ENCODE measurements around the gene PDGFD. TPM values are rescaled to one million over a fixed set of nuclear protein-coding genes. Genes with fewer than 3 reads are reported as not detected.

Gene PDGFD
- total and polyA plus RNA-seq, 2 experiments from 2014 or later: 1.9 to 4.5 TPM

DNA sequence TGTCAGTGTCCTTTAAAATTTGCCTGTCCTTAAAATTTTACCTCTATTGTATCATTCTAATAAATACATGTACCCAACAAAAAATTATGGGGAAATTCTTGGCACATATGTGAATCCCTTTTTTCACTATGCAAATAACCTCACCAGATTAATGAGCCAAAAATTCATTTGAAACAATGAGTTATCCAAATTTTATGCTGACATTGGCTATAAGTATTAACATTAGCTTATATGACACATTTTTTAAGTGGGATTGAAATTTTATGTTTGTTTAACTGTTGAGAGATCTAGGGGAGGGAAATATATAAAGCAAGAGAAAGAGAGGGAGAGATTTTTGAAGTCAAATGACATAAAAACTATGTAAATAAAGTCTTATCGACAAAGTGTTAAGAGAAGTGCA lies 11.8 kb upstream of the PDGFD start:
- Mint-ChIP-seq H3K9me3 (peaks cover 3% of the 10 kb centered on the region; the same call in 1 of the 3 replicates), H3K36me3 (ENCODE audit: low read depth) (no peaks in the 10 kb centered on the region), H3K4me1 (no peaks in the 10 kb centered on the region), H3K27ac (no peak overlapping the region), H3K4me3 (no peak overlapping the region), H3K27me3 (ENCODE audit: insufficient read depth, low read depth, poor library complexity) (no peaks in the 10 kb centered on the region)
- Histone ChIP-seq H3K4me2 (no peak overlapping the region), H4K20me1 (replicated peaks; ENCODE audit: insufficient read depth) (no peaks in the 10 kb centered on the region), H3K4me1 (ENCODE audit: insufficient read depth) (no peaks in the 10 kb centered on the region), H3K4me3 (no peak overlapping the region), H3K79me2 (replicated peaks; ENCODE audit: insufficient read depth) (no peaks in the 10 kb centered on the region), H3K27ac (ENCODE audit: low read depth) (no peak overlapping the region), H3K9me2 (ENCODE audit: insufficient read depth) (peaks cover 3% of the 10 kb centered on the region; the same call in 1 of the 2 replicates), H2AFZ (no peak overlapping the region), H3K36me3 (ENCODE audit: insufficient read depth) (no peaks in the 10 kb centered on the region), H3F3A (replicated peaks; ENCODE audit: low read depth) (no peaks in the 10 kb centered on the region), H3K27me3 (ENCODE audit: insufficient read depth) (no peaks in the 10 kb centered on the region)
- TF ChIP-seq, protein P1, sequence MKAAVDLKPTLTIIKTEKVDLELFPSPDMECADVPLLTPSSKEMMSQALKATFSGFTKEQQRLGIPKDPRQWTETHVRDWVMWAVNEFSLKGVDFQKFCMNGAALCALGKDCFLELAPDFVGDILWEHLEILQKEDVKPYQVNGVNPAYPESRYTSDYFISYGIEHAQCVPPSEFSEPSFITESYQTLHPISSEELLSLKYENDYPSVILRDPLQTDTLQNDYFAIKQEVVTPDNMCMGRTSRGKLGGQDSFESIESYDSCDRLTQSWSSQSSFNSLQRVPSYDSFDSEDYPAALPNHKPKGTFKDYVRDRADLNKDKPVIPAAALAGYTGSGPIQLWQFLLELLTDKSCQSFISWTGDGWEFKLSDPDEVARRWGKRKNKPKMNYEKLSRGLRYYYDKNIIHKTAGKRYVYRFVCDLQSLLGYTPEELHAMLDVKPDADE (IDR thresholded peaks at IDR 0.05): no peak
- TF ChIP-seq STAT1 (IDR thresholded peaks at IDR 0.05; ENCODE audit: unreplicated experiment) (no peak), EZH2phosphoT487 (IDR thresholded peaks at IDR 0.05; ENCODE audit: unreplicated experiment) (no peak), POLR2AphosphoS5 (IDR thresholded peaks at IDR 0.05; ENCODE audit: low read depth) (no peak), JUNB (IDR thresholded peaks at IDR 0.05; ENCODE audit: unreplicated experiment) (no peak), ZNF331 (CRISPR knock-in tag; IDR thresholded peaks at IDR 0.05; ENCODE audit: low read depth) (no peak), NANOG (IDR thresholded peaks at IDR 0.05; ENCODE audit: borderline replicate concordance) (no peak), EZH2 (IDR thresholded peaks at IDR 0.05; ENCODE audit: low read depth, unreplicated experiment) (no peak), ZNF114 (CRISPR knock-in tag; IDR thresholded peaks at IDR 0.05) (no peak), CREB1 (CRISPR knock-in tag; IDR thresholded peaks at IDR 0.05; ENCODE audit: low read depth) (no peak)
- TF ChIP-seq, protein P2, sequence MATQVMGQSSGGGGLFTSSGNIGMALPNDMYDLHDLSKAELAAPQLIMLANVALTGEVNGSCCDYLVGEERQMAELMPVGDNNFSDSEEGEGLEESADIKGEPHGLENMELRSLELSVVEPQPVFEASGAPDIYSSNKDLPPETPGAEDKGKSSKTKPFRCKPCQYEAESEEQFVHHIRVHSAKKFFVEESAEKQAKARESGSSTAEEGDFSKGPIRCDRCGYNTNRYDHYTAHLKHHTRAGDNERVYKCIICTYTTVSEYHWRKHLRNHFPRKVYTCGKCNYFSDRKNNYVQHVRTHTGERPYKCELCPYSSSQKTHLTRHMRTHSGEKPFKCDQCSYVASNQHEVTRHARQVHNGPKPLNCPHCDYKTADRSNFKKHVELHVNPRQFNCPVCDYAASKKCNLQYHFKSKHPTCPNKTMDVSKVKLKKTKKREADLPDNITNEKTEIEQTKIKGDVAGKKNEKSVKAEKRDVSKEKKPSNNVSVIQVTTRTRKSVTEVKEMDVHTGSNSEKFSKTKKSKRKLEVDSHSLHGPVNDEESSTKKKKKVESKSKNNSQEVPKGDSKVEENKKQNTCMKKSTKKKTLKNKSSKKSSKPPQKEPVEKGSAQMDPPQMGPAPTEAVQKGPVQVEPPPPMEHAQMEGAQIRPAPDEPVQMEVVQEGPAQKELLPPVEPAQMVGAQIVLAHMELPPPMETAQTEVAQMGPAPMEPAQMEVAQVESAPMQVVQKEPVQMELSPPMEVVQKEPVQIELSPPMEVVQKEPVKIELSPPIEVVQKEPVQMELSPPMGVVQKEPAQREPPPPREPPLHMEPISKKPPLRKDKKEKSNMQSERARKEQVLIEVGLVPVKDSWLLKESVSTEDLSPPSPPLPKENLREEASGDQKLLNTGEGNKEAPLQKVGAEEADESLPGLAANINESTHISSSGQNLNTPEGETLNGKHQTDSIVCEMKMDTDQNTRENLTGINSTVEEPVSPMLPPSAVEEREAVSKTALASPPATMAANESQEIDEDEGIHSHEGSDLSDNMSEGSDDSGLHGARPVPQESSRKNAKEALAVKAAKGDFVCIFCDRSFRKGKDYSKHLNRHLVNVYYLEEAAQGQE (IDR thresholded peaks at IDR 0.05; ENCODE audit: unreplicated experiment): no peak
- TF ChIP-seq, protein P3, sequence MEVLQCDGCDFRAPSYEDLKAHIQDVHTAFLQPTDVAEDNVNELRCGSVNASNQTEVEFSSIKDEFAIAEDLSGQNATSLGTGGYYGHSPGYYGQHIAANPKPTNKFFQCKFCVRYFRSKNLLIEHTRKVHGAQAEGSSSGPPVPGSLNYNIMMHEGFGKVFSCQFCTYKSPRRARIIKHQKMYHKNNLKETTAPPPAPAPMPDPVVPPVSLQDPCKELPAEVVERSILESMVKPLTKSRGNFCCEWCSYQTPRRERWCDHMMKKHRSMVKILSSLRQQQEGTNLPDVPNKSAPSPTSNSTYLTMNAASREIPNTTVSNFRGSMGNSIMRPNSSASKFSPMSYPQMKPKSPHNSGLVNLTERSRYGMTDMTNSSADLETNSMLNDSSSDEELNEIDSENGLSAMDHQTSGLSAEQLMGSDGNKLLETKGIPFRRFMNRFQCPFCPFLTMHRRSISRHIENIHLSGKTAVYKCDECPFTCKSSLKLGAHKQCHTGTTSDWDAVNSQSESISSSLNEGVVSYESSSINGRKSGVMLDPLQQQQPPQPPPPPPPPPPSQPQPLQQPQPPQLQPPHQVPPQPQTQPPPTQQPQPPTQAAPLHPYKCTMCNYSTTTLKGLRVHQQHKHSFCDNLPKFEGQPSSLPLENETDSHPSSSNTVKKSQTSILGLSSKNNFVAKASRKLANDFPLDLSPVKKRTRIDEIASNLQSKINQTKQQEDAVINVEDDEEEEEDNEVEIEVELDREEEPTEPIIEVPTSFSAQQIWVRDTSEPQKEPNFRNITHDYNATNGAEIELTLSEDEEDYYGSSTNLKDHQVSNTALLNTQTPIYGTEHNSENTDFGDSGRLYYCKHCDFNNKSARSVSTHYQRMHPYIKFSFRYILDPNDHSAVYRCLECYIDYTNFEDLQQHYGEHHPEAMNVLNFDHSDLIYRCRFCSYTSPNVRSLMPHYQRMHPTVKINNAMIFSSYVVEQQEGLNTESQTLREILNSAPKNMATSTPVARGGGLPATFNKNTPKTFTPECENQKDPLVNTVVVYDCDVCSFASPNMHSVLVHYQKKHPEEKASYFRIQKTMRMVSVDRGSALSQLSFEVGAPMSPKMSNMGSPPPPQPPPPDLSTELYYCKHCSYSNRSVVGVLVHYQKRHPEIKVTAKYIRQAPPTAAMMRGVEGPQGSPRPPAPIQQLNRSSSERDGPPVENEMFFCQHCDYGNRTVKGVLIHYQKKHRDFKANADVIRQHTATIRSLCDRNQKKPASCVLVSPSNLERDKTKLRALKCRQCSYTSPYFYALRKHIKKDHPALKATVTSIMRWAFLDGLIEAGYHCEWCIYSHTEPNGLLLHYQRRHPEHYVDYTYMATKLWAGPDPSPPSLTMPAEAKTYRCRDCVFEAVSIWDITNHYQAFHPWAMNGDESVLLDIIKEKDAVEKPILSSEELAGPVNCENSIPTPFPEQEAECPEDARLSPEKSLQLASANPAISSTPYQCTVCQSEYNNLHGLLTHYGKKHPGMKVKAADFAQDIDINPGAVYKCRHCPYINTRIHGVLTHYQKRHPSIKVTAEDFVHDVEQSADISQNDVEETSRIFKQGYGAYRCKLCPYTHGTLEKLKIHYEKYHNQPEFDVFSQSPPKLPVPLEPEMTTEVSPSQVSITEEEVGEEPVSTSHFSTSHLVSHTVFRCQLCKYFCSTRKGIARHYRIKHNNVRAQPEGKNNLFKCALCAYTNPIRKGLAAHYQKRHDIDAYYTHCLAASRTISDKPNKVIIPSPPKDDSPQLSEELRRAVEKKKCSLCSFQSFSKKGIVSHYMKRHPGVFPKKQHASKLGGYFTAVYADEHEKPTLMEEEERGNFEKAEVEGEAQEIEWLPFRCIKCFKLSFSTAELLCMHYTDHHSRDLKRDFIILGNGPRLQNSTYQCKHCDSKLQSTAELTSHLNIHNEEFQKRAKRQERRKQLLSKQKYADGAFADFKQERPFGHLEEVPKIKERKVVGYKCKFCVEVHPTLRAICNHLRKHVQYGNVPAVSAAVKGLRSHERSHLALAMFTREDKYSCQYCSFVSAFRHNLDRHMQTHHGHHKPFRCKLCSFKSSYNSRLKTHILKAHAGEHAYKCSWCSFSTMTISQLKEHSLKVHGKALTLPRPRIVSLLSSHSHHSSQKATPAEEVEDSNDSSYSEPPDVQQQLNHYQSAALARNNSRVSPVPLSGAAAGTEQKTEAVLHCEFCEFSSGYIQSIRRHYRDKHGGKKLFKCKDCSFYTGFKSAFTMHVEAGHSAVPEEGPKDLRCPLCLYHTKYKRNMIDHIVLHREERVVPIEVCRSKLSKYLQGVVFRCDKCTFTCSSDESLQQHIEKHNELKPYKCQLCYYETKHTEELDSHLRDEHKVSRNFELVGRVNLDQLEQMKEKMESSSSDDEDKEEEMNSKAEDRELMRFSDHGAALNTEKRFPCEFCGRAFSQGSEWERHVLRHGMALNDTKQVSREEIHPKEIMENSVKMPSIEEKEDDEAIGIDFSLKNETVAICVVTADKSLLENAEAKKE (CRISPR knock-in tag; IDR thresholded peaks at IDR 0.05): no peak
- TF ChIP-seq, protein P4, sequence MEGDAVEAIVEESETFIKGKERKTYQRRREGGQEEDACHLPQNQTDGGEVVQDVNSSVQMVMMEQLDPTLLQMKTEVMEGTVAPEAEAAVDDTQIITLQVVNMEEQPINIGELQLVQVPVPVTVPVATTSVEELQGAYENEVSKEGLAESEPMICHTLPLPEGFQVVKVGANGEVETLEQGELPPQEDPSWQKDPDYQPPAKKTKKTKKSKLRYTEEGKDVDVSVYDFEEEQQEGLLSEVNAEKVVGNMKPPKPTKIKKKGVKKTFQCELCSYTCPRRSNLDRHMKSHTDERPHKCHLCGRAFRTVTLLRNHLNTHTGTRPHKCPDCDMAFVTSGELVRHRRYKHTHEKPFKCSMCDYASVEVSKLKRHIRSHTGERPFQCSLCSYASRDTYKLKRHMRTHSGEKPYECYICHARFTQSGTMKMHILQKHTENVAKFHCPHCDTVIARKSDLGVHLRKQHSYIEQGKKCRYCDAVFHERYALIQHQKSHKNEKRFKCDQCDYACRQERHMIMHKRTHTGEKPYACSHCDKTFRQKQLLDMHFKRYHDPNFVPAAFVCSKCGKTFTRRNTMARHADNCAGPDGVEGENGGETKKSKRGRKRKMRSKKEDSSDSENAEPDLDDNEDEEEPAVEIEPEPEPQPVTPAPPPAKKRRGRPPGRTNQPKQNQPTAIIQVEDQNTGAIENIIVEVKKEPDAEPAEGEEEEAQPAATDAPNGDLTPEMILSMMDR (conservative IDR thresholded peaks at IDR 0.05; ENCODE audit: low read depth in 2 of 2): no peak
- no peak for DNase-seq (ENCODE audit: low spot score)
- no peak for ATAC-seq
